Measurements from ENCODE around the gene SLC25A29. TPM values are rescaled to one million over a fixed set of nuclear protein-coding genes. Genes with fewer than 3 reads are reported as not detected.
A peak's percentile ranks its signal among the peaks of the same experiment; 100 is the strongest.

Gene SLC25A29
- total RNA-seq, 1 experiment from 2014 or later: 179 TPM

GRCh38 chr14:100286484-100287191 is 19.6 kb downstream of the SLC25A29 start (continued):
- TF ChIP-seq AFF4 (CRISPR knock-in tag; IDR thresholded peaks at IDR 0.05; ENCODE audit: borderline replicate concordance): no peak
- TF ChIP-seq ZNF671 (CRISPR knock-in tag; IDR thresholded peaks at IDR 0.05): no peak
- no peak for TF ChIP-seq PRRX2 (CRISPR knock-in tag; IDR thresholded peaks at IDR 0.05)

GRCh38 chr14:100285913-100286400 is 20.3 kb downstream of the SLC25A29 start:
- peak; percentile 7 for DNase-seq (ENCODE audit: low spot score)
- Mint-ChIP-seq H3K9me3 (no peaks in the 10 kb centered on the region), H3K27ac (peak overlapping the region; percentile 21; the same call in 1 of the 2 replicates), H3K27me3 (ENCODE audit: low read depth) (no peaks in the 10 kb centered on the region), H3K36me3 (peaks cover 3% of the 10 kb centered on the region; the same call in 1 of the 2 replicates), H3K4me1 (peaks cover 44% of the 10 kb centered on the region), H3K4me3 (peak overlapping the region; percentile 64)
- TF ChIP-seq TEAD1 (CRISPR knock-in tag; IDR thresholded peaks at IDR 0.05) (no peak), FOXJ3 (CRISPR knock-in tag; IDR thresholded peaks at IDR 0.05; ENCODE audit: borderline replicate concordance) (no peak), TCF7 (CRISPR knock-in tag; IDR thresholded peaks at IDR 0.05; ENCODE audit: low read depth) (no peak), CBFB (CRISPR knock-in tag; IDR thresholded peaks at IDR 0.05; ENCODE audit: low read depth) (no peak), CREB1 (CRISPR knock-in tag; IDR thresholded peaks at IDR 0.05) (no peak), ZBTB21 (CRISPR knock-in tag; IDR thresholded peaks at IDR 0.05; ENCODE audit: borderline replicate concordance) (no peak), GTF2I (CRISPR knock-in tag; conservative IDR thresholded peaks at IDR 0.05) (no peak), KAT7 (CRISPR knock-in tag; IDR thresholded peaks at IDR 0.05; ENCODE audit: borderline replicate concordance) (no peak), ZNF219 (CRISPR knock-in tag; IDR thresholded peaks at IDR 0.05; ENCODE audit: borderline replicate concordance) (no peak), ZNF416 (CRISPR knock-in tag; IDR thresholded peaks at IDR 0.05) (no peak), ZNF423 (CRISPR knock-in tag; IDR thresholded peaks at IDR 0.05) (no peak; the same call in 1 of the 2 replicates), PRRX2 (CRISPR knock-in tag; IDR thresholded peaks at IDR 0.05) (no peak), ESRRA (CRISPR knock-in tag; IDR thresholded peaks at IDR 0.05; ENCODE audit: borderline replicate concordance) (no peak), GRHL2 (CRISPR knock-in tag; IDR thresholded peaks at IDR 0.05; ENCODE audit: insufficient replicate concordance, severe bottlenecking) (no peak), ZNF121 (CRISPR knock-in tag; IDR thresholded peaks at IDR 0.05) (no peak)
- TF ChIP-seq, protein P1, sequence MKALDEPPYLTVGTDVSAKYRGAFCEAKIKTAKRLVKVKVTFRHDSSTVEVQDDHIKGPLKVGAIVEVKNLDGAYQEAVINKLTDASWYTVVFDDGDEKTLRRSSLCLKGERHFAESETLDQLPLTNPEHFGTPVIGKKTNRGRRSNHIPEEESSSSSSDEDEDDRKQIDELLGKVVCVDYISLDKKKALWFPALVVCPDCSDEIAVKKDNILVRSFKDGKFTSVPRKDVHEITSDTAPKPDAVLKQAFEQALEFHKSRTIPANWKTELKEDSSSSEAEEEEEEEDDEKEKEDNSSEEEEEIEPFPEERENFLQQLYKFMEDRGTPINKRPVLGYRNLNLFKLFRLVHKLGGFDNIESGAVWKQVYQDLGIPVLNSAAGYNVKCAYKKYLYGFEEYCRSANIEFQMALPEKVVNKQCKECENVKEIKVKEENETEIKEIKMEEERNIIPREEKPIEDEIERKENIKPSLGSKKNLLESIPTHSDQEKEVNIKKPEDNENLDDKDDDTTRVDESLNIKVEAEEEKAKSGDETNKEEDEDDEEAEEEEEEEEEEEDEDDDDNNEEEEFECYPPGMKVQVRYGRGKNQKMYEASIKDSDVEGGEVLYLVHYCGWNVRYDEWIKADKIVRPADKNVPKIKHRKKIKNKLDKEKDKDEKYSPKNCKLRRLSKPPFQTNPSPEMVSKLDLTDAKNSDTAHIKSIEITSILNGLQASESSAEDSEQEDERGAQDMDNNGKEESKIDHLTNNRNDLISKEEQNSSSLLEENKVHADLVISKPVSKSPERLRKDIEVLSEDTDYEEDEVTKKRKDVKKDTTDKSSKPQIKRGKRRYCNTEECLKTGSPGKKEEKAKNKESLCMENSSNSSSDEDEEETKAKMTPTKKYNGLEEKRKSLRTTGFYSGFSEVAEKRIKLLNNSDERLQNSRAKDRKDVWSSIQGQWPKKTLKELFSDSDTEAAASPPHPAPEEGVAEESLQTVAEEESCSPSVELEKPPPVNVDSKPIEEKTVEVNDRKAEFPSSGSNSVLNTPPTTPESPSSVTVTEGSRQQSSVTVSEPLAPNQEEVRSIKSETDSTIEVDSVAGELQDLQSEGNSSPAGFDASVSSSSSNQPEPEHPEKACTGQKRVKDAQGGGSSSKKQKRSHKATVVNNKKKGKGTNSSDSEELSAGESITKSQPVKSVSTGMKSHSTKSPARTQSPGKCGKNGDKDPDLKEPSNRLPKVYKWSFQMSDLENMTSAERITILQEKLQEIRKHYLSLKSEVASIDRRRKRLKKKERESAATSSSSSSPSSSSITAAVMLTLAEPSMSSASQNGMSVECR (CRISPR knock-in tag; IDR thresholded peaks at IDR 0.05; ENCODE audit: borderline replicate concordance): no peak
- TF ChIP-seq, protein P2, sequence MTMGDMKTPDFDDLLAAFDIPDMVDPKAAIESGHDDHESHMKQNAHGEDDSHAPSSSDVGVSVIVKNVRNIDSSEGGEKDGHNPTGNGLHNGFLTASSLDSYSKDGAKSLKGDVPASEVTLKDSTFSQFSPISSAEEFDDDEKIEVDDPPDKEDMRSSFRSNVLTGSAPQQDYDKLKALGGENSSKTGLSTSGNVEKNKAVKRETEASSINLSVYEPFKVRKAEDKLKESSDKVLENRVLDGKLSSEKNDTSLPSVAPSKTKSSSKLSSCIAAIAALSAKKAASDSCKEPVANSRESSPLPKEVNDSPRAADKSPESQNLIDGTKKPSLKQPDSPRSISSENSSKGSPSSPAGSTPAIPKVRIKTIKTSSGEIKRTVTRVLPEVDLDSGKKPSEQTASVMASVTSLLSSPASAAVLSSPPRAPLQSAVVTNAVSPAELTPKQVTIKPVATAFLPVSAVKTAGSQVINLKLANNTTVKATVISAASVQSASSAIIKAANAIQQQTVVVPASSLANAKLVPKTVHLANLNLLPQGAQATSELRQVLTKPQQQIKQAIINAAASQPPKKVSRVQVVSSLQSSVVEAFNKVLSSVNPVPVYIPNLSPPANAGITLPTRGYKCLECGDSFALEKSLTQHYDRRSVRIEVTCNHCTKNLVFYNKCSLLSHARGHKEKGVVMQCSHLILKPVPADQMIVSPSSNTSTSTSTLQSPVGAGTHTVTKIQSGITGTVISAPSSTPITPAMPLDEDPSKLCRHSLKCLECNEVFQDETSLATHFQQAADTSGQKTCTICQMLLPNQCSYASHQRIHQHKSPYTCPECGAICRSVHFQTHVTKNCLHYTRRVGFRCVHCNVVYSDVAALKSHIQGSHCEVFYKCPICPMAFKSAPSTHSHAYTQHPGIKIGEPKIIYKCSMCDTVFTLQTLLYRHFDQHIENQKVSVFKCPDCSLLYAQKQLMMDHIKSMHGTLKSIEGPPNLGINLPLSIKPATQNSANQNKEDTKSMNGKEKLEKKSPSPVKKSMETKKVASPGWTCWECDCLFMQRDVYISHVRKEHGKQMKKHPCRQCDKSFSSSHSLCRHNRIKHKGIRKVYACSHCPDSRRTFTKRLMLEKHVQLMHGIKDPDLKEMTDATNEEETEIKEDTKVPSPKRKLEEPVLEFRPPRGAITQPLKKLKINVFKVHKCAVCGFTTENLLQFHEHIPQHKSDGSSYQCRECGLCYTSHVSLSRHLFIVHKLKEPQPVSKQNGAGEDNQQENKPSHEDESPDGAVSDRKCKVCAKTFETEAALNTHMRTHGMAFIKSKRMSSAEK (CRISPR knock-in tag; IDR thresholded peaks at IDR 0.05; ENCODE audit: borderline replicate concordance): no peak
- TF ChIP-seq, protein P3, sequence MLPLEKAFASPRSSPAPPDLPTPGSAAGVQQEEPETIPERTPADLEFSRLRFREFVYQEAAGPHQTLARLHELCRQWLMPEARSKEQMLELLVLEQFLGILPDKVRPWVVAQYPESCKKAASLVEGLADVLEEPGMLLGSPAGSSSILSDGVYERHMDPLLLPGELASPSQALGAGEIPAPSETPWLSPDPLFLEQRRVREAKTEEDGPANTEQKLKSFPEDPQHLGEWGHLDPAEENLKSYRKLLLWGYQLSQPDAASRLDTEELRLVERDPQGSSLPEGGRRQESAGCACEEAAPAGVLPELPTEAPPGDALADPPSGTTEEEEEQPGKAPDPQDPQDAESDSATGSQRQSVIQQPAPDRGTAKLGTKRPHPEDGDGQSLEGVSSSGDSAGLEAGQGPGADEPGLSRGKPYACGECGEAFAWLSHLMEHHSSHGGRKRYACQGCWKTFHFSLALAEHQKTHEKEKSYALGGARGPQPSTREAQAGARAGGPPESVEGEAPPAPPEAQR (CRISPR knock-in tag; IDR thresholded peaks at IDR 0.05): no peak
- CTCF ChIA-PET: interaction anchor here (0.8 to 3.8 kb wide), 13 partner anchors 9 to 254 kb away, joined by 3 to 28 read pairs (median 6); partner anchors contain the start of gene DEGS2
- POLR2A ChIA-PET: no interaction called here
- no peak for ATAC-seq
